Spleen (tissue), 7 donors: ENCODE measurements around the gene GNS.
"Not testable (repeated sequence)": the region's sequence is repeated elsewhere in the genome, so short reads cannot be mapped to it uniquely, and the experiment has no call there.

Source experiments
- POLR2A ChIP-seq, 3 donors: fragments of 450-650 bp; IDR thresholded peaks; one replicate each; pipeline ENCODE4 v1.5.1; 2017; ENCODE audit warnings: antibody characterized with exemption in 3 of 3, mild to moderate bottlenecking in 1 of 3
- POLR2AphosphoS5 ChIP-seq, 3 donors: sonication (generic); formaldehyde crosslinking; IDR thresholded peaks; one replicate each; pipeline ENCODE4 v1.5.1; 2017; ENCODE audit warnings: antibody characterized with exemption in 3 of 3
- TF ChIP-seq, protein P1 (sequence below), 11 experiments: fragments of 200-600 bp in 7 of 11; fragments of 450-650 bp in 4 of 11; sonication (generic) in 4 of 11; IDR thresholded peaks in 8 of 11; conservative IDR thresholded peaks in 3 of 11; 1 replicate in 7 of 11; 2 replicates in 4 of 11; pipeline versions ENCODE4 v1.4.0 to v1.8.0; 2016 to 2021; ENCODE audit warnings: antibody characterized with exemption in 11 of 11, inconsistent platforms in 4 of 11, mild to moderate bottlenecking in 1 of 11
- donor health status: DM: no; HTN: no; CAD: no; lungs with moderate emphysema.
- donor health status: DM: no; HTN: no; CAD: no.
- donor health status: DM: no; HTN: no; CAD: no.

DNA sequence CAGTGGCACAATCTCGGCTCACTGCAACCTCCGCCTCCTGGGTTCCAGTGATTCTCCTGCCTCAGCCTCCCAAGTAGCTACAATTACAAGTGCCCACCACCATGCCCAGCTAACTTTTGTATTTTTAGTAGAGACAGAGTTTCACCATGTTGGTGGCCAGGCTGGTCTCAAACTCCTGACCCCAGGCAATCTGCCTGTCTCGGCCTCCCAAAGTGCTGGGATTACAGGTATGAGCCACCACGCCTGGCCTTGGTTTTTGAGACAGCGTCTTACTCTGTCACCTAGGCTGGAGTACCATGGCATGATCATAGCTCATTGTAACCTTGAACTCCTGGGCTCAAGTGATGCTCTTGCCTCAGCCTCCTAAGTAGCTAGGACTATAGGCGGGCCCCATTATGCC is 69.0 kb downstream of the GNS start:
- TF ChIP-seq, protein P1, sequence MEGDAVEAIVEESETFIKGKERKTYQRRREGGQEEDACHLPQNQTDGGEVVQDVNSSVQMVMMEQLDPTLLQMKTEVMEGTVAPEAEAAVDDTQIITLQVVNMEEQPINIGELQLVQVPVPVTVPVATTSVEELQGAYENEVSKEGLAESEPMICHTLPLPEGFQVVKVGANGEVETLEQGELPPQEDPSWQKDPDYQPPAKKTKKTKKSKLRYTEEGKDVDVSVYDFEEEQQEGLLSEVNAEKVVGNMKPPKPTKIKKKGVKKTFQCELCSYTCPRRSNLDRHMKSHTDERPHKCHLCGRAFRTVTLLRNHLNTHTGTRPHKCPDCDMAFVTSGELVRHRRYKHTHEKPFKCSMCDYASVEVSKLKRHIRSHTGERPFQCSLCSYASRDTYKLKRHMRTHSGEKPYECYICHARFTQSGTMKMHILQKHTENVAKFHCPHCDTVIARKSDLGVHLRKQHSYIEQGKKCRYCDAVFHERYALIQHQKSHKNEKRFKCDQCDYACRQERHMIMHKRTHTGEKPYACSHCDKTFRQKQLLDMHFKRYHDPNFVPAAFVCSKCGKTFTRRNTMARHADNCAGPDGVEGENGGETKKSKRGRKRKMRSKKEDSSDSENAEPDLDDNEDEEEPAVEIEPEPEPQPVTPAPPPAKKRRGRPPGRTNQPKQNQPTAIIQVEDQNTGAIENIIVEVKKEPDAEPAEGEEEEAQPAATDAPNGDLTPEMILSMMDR (IDR thresholded peaks at IDR 0.05 in 8 of 11, conservative IDR thresholded peaks at IDR 0.05 in 3 of 11) = not testable (repeated sequence)
- TF ChIP-seq POLR2A, POLR2AphosphoS5 (IDR thresholded peaks at IDR 0.05): not testable (repeated sequence)
